Measurements from ENCODE around the gene NRP1. TPM values are rescaled to one million over a fixed set of nuclear protein-coding genes. Genes with fewer than 3 reads are reported as not detected.
A peak's percentile ranks its signal among the peaks of the same experiment; 100 is the strongest.

NRP1 gene
- total and polyA plus RNA-seq, 2 donors (not counting 3 experiments of a cell fraction or from before 2014, with no cell fraction given) = 122 to 306 TPM

DNA sequence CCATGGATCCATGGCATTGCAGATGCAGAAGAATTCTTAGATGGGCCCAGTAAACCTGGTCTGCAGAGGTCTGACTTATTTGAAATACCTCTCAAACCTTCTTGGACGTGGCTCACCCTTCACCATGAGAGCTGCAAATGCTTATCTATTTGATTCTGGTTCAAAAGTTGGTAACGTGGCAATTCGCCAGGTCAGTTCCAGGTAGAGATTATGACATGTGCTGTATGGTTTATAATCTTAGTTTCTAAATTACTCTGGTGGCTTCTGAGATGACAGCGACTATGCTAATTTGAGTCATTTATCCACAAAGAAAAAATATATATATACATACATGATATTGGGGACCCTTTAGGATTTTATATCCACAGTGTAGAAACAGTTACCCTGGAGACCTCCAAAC lies 68.8 kb downstream of the NRP1 start:
- H3K9me1 ChIP-seq (replicated peaks; ENCODE audit: control insufficient read depth, extremely low read depth, insufficient read depth, low read length) = no peaks in the 10 kb centered on the region
- no peaks in the 10 kb centered on the region for H3K9me3 ChIP-seq (replicated peaks; ENCODE audit: control insufficient read depth, insufficient read depth, low read length)
- peaks cover 2 to 15% of the 10 kb centered on the region in 2 experiments for H3K36me3 ChIP-seq (ENCODE audit: control insufficient read depth in 2 of 2, extremely low read depth in 1 of 2, insufficient read depth in 2 of 2, low read length in 2 of 2)
- H4K20me1 ChIP-seq (replicated peaks; ENCODE audit: control insufficient read depth, extremely low read depth, insufficient read depth, low read length) = no peaks in the 10 kb centered on the region
- H3K4me3 ChIP-seq (replicated peaks in 1 of 3; ENCODE audit: insufficient read depth in 1 of 3, low read depth in 1 of 3, low read length in 3 of 3) = no peak overlapping the region
- peaks cover 22% of the 10 kb centered on the region for H3K79me2 ChIP-seq (ENCODE audit: control insufficient read depth, insufficient read depth, low read length)
- H3K4me2 ChIP-seq (ENCODE audit: insufficient read depth, low read length) = no peak overlapping the region
- peak overlapping the region; percentile 96 for H3K27ac ChIP-seq (ENCODE audit: insufficient read depth, low read depth, low read length)
- no TSS peak for BruUV-seq (replicated peaks)
- dilution Hi-C loops (cut with MboI; ENCODE audit: extremely low pct_ligation_motif_present, low sequenced_read_pairs) = no loop called here
- intact Hi-C loops (cut with micrococcal nuclease) = no loop called here
- ChIA-PET POLR2A (no interaction called here), CTCF (interaction anchor here (0.8 kb wide), 1 partner anchor 8 kb away, joined by 3 read pairs; no protein-coding TSS in a partner anchor)
- H3K9ac ChIP-seq (replicated peaks; ENCODE audit: extremely low read depth, insufficient read depth, low read length) = no peak overlapping the region
- peaks cover 51% of the 10 kb centered on the region for H3K4me1 ChIP-seq (ENCODE audit: control insufficient read depth, extremely low read depth, insufficient read depth, low read length)
- TF ChIP-seq POLR2AphosphoS5 (IDR thresholded peaks at IDR 0.05; ENCODE audit: insufficient read depth, low read depth, low read length) = no peak
- H2AFZ ChIP-seq (ENCODE audit: low read depth, low read length) = no peak overlapping the region
- H3K27me3 ChIP-seq (ENCODE audit: control insufficient read depth in 2 of 2, insufficient read depth in 2 of 2, low read length in 2 of 2) = no peaks in the 10 kb centered on the region
- FAIRE-seq = no peak
- DNase-seq (ENCODE audit: low read depth, low spot score) = no peak

DNA sequence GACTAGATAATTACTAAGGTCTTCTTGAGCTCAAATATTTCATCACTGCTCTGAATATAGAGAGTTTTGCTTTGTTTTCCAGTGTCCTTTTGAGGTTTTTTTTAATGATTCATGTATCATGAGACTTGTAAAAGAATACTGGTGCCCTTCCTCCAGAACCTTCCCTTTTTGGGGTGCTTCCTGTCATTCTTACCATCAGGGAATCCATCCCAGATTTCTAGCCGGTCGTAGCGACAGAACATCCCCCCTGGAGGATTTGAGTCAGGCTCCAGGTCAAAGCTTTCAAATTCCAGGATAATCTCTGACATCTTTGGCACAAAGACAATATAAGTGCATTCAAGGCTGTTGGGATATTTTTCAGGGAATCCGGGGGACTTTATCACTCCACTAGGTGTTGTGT lies 71.0 kb downstream of the NRP1 start:
- ChIA-PET POLR2A (interaction anchor here (0.6 to 1.2 kb wide), 4 partner anchors 10 to 30 kb away, joined by 3 to 9 read pairs (median 3); no protein-coding TSS in a partner anchor), CTCF (interaction anchor here (0.9 to 1.9 kb wide), 10 partner anchors 9 to 148 kb away, joined by 3 to 20 read pairs (median 5); no protein-coding TSS in a partner anchor)
- peak; percentile 28 for TF ChIP-seq POLR2A (IDR thresholded peaks at IDR 0.05; ENCODE audit: low read depth, low read length)
- TF ChIP-seq FOS (IDR thresholded peaks at IDR 0.05; ENCODE audit: borderline replicate concordance, insufficient read depth, low read length) = peak; percentile 72
- TF ChIP-seq MYC (IDR thresholded peaks at IDR 0.05; ENCODE audit: low read depth, low read length) = no peak
- TF ChIP-seq GATA2 (IDR thresholded peaks at IDR 0.05; ENCODE audit: insufficient read depth, insufficient read length, low read depth, low read length) = peak; percentile 96
- TF ChIP-seq JUN (IDR thresholded peaks at IDR 0.05; ENCODE audit: borderline replicate concordance, insufficient read depth, insufficient read length, low read depth) = peak; percentile 19
- TF ChIP-seq, protein P1, sequence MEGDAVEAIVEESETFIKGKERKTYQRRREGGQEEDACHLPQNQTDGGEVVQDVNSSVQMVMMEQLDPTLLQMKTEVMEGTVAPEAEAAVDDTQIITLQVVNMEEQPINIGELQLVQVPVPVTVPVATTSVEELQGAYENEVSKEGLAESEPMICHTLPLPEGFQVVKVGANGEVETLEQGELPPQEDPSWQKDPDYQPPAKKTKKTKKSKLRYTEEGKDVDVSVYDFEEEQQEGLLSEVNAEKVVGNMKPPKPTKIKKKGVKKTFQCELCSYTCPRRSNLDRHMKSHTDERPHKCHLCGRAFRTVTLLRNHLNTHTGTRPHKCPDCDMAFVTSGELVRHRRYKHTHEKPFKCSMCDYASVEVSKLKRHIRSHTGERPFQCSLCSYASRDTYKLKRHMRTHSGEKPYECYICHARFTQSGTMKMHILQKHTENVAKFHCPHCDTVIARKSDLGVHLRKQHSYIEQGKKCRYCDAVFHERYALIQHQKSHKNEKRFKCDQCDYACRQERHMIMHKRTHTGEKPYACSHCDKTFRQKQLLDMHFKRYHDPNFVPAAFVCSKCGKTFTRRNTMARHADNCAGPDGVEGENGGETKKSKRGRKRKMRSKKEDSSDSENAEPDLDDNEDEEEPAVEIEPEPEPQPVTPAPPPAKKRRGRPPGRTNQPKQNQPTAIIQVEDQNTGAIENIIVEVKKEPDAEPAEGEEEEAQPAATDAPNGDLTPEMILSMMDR (IDR thresholded peaks at IDR 0.05; ENCODE audit: extremely low read depth in 1 of 2, insufficient read depth in 1 of 2, low read depth in 1 of 2, low read length in 2 of 2) = no peak
- TF ChIP-seq, protein P2, sequence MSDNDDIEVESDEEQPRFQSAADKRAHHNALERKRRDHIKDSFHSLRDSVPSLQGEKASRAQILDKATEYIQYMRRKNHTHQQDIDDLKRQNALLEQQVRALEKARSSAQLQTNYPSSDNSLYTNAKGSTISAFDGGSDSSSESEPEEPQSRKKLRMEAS (IDR thresholded peaks at IDR 0.05; ENCODE audit: insufficient read depth, insufficient read length) = no peak
- TF ChIP-seq POLR2AphosphoS5 (IDR thresholded peaks at IDR 0.05; ENCODE audit: insufficient read depth, low read depth, low read length) = peak; percentile 63
- no peak for TF ChIP-seq EZH2 (IDR thresholded peaks at IDR 0.05; ENCODE audit: borderline replicate concordance, low read depth, low read length, severe bottlenecking)
- Histone ChIP-seq H2AFZ (ENCODE audit: low read depth, low read length) (no peak overlapping the region), H3K27ac (ENCODE audit: insufficient read depth, low read depth, low read length) (peak overlapping the region; percentile 96), H3K4me2 (ENCODE audit: insufficient read depth, low read length) (peak overlapping the region; percentile 47), H3K4me1 (ENCODE audit: control insufficient read depth, extremely low read depth, insufficient read depth, low read length) (peaks cover 54% of the 10 kb centered on the region), H3K9me1 (replicated peaks; ENCODE audit: control insufficient read depth, extremely low read depth, insufficient read depth, low read length) (no peaks in the 10 kb centered on the region), H3K36me3 (ENCODE audit: control insufficient read depth in 2 of 2, extremely low read depth in 1 of 2, insufficient read depth in 2 of 2, low read length in 2 of 2) (peaks cover 4 to 16% of the 10 kb centered on the region in 2 experiments), H3K4me3 (replicated peaks in 1 of 3; ENCODE audit: insufficient read depth in 1 of 3, low read depth in 1 of 3, low read length in 3 of 3) (no peak overlapping the region), H3K27me3 (ENCODE audit: control insufficient read depth in 2 of 2, insufficient read depth in 2 of 2, low read length in 2 of 2) (no peaks in the 10 kb centered on the region), H4K20me1 (replicated peaks; ENCODE audit: control insufficient read depth, extremely low read depth, insufficient read depth, low read length) (no peaks in the 10 kb centered on the region), H3K9me3 (replicated peaks; ENCODE audit: control insufficient read depth, insufficient read depth, low read length) (no peaks in the 10 kb centered on the region), H3K79me2 (ENCODE audit: control insufficient read depth, insufficient read depth, low read length) (peaks cover 23% of the 10 kb centered on the region), H3K9ac (replicated peaks; ENCODE audit: extremely low read depth, insufficient read depth, low read length) (peak overlapping the region; percentile 80)
- FAIRE-seq (no peak), DNase-seq (ENCODE audit: low read depth, low spot score) (peak; percentile 72)
- intact Hi-C loops (cut with micrococcal nuclease) (no loop called here), dilution Hi-C loops (cut with MboI; ENCODE audit: extremely low pct_ligation_motif_present, low sequenced_read_pairs) (no loop called here)
- BruUV-seq (replicated peaks) = no TSS peak

Data from endothelial cell of umbilical vein (primary cell).